HG02981 (cell line): ENCODE measurements around the gene PBLD.

ENCODE experiments used
- ATAC-seq: cut with Tn5 transposase; IDR thresholded peaks from one replicate; pipeline ENCODE4 v1.9.1; 2021; ENCODE audit warnings: mild to moderate bottlenecking, moderate library complexity; ENCODE audit not compliant: unreplicated experiment

The PBLD gene

DNA sequence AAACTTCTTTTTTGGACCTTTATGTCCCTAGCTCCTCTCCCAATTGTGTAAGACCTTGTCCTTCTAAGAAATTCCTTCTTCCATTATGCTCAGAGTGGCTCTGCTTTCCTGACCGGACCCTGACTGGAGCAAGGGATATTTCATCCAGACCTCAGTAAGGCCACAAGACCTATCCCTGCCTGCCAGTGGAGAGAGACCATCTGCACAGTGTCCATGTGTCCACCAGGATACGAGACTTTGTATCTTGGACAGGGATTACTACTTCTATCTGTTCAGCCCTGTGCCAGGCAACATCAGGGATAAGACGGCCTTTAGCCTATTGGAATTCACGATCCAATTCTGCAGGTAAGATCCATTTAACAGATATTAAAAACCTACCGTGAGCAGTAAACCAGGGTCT lies 93.7 kb downstream of the PBLD start:
- ATAC-seq = no peak

DNA sequence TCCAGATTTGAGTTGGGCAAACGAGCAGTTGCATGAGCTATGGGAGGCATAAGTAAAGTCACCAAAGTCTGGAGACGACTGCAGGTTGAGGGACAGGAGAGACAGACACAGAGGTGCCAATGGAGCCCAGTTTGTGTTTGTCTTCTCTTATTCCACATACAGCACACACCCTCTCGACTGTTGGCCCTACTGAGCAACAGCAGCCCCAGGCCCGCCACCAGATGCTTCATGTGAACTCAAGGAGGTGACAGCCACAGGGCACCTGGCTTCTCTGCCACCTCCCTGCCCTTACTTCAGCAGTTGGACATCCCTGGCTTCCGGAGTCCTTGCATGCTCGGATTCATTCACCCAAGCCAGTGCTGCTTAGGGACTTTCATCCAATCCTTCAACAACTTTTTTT lies 94.4 kb downstream of the PBLD start:
- ATAC-seq = no peak

DNA sequence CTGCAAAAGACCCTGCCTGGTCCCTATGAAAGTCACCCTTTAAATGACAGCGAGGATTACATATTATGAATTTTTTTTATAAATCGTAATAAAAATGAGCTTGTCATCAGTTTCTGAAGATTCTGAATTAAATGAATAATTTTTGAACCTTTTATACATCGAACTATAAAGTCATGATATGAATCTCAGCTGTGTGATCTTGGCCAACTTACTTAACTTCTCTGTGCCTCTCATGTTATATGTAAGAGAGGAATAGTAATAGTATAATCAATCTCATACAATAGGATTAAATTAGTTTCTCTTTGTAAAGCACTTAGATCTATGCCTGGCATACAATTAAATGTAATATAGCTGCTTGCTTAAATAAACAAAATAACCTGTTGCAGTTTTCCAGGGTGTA lies 95.6 kb downstream of the PBLD start:
- no peak for ATAC-seq

DNA sequence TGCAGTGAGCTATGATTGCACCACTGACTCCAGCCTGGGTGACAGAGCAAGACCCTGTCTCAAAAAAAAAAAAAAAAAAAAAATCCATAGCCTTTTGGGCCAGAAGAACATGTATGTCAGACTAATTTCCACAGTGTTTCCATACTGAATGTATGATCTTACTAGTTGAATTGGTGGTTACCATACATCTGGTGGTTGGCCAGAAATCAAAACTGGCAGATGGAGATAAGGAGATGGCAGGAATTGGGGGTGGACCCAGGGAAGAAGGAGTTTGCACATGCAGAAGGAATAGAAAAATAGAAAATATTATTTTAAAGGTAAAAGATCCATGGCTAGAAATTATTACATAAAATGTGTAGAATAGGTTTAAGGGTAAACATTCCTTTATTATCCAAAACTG lies 97.1 kb downstream of the PBLD start:
- ATAC-seq = no peak

DNA sequence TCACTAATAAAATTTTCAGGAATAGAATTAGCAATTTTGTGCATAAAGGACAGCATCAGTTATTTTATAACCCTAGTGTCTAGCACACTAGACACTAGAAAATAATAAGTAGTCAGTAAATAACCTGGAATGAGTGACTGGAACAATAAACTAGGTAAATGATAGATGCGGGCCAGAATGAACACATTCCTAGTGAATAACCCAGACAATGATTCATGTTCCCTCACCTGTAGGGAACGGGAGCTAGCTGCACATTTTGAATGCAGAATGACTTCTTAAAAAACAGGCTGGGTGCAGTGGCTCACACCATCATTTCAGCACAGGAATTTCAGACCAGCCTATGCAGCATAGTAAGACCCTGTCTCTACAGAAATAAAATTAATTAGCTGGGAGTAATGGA lies 97.6 kb downstream of the PBLD start:
- no peak for ATAC-seq

DNA sequence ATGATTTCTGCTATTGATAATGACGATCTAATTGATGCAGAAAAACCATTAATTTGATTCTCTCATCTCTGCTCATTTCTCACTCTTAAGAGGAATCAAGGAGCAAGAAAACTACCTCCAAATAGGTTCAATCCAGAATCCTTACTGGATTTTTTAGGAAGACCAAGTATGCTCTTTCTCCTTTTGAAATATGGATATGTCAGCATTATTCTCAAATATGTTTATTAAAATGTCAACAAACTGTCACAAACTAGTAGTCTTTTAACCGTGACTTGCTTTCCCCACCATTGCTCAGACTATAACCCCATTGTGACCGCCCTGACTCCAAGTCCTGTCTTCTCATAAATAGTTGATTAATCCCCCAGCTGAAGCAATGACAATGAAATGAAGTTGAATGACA lies 99.7 kb downstream of the PBLD start:
- no peak for ATAC-seq
